OCI-LY3 (cell line): ENCODE data around the gene CCDC78.

Experiments used
- H2AFZ ChIP-seq: fragments of 200-600, 300-600 bp; shearing (Covaris generic); 2 replicates; pipeline ENCODE4 v1.6.0; 2014; ENCODE audit warnings: antibody characterized with exemption, low read depth, low read length
- H3K27ac ChIP-seq: fragments of 200-600, 300-600 bp; sonication (generic); 2 replicates; pipeline ENCODE4 v1.5.1; 2014; ENCODE audit warnings: mild to moderate bottlenecking, low read length, moderate library complexity, mixed read lengths
- H3K27me3 ChIP-seq: fragments of 200-600, 300-600 bp; sonication (generic); 2 replicates; pipeline ENCODE4 v1.6.1; 2014; ENCODE audit warnings: low read depth, low read length, mixed read lengths
- H3K36me3 ChIP-seq: fragments of 200-600, 300-600 bp; sonication (generic); replicated peaks from 2 replicates; pipeline ENCODE3; 2014; ENCODE audit warnings: low read depth, low read length, mixed read lengths
- H3K4me1 ChIP-seq: fragments of 300-600, 200-600 bp; sonication (generic); 2 replicates; pipeline ENCODE4 v1.6.1; 2014; ENCODE audit warnings: low read length, mixed read lengths
- H3K4me2 ChIP-seq: fragments of 200-600, 300-600 bp; sonication (generic); 2 replicates; pipeline ENCODE4 v1.6.1; 2014; ENCODE audit warnings: low read length, mixed read lengths
- H3K4me3 ChIP-seq: fragments of 300-600, 200-600 bp; sonication (generic); 2 replicates; pipeline ENCODE4 v1.5.1; 2014; ENCODE audit warnings: antibody characterized with exemption, mild to moderate bottlenecking, low read length, moderate library complexity
- H3K79me2 ChIP-seq: fragments of 300-600, 200-600 bp; shearing (Covaris generic); 2 replicates; pipeline ENCODE4 v1.6.1; 2014; ENCODE audit warnings: mild to moderate bottlenecking, low read length, mixed read lengths
- H3K9ac ChIP-seq: fragments of 300-600, 200-600 bp; shearing (Covaris generic); 2 replicates; pipeline ENCODE4 v1.6.0; 2014; ENCODE audit warnings: mild to moderate bottlenecking, low read length, moderate library complexity
- H3K9me3 ChIP-seq: fragments of 200-600, 300-600 bp; shearing (Covaris generic); 2 replicates; pipeline ENCODE4 v1.6.1; 2014; ENCODE audit warnings: low read length, mixed read lengths; ENCODE audit not compliant: insufficient read depth
- H4K20me1 ChIP-seq: fragments of 200-600, 300-600 bp; sonication (generic); 2 replicates; pipeline ENCODE4 v1.6.1; 2016; ENCODE audit warnings: low read length, mixed read lengths; ENCODE audit not compliant: insufficient read depth
- EZH2phosphoT487 ChIP-seq: fragments of 200-600 bp; shearing (Covaris generic); IDR thresholded peaks from 2 replicates; pipeline ENCODE4 v1.6.1; 2018; ENCODE audit warnings: antibody characterized with exemption, mixed run types, low read depth
- TF ChIP-seq, protein P1 (sequence below): fragments of 200-600, 300-600 bp; sonication (generic); IDR thresholded peaks from 2 replicates; pipeline ENCODE4 v1.5.1; 2014; ENCODE audit warnings: antibody characterized with exemption, low read length, low read depth

The CCDC78 gene

DNA sequence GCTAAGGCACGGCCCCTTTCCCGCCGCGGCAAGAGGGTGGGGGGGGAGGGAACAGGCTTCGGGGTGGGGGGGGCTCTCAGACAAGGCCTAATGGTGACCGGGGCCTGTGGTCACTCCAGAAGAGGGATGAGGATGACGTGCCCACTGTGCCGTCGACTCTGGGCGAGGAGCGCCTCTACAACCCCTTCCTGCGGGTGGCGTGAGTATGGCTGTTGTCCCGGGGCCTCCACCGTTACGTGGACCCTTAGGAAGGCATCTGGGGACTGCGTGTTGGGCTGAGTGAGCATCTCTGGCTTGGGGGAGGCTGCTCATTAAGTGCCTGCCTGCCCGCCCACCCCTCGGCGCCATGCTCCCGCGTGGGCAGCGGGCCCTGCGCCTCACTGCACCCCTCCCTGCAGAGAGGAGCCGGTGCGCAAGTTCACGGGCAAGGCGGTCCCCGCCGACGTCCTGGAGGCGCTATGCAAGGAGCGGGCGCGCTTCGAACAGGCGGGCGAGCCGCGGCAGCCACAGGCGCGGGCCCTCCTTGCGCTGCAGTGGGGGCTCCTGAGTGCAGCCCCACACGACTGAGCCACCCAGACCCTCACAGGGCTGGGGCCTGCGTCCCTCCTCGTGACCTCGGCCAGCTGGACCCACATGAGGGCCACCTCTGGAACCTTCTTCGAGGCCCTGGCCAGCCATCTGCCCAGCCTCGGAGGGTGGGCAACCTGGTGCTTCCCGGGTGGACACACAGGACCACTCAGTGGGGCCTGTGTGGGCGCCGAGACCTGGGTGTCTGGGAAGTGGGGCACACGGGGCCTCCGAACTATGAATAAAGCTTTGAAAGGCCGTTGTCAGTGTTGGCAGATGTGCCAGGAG lies 2.9 kb upstream of the CCDC78 start:
- Histone ChIP-seq H3K9me3 (no peaks in the 10 kb centered on the region), H3K4me2 (no peak overlapping the region), H3K79me2 (no peaks in the 10 kb centered on the region), H2AFZ (no peak overlapping the region), H3K4me1 (peaks cover 9% of the 10 kb centered on the region; the same call in 1 of the 2 replicates), H3K27ac (no peak overlapping the region), H3K9ac (no peak overlapping the region), H3K4me3 (no peak overlapping the region), H3K36me3 (no peaks in the 10 kb centered on the region), H4K20me1 (no peaks in the 10 kb centered on the region), H3K27me3 (no peaks in the 10 kb centered on the region)
- TF ChIP-seq, protein P1, sequence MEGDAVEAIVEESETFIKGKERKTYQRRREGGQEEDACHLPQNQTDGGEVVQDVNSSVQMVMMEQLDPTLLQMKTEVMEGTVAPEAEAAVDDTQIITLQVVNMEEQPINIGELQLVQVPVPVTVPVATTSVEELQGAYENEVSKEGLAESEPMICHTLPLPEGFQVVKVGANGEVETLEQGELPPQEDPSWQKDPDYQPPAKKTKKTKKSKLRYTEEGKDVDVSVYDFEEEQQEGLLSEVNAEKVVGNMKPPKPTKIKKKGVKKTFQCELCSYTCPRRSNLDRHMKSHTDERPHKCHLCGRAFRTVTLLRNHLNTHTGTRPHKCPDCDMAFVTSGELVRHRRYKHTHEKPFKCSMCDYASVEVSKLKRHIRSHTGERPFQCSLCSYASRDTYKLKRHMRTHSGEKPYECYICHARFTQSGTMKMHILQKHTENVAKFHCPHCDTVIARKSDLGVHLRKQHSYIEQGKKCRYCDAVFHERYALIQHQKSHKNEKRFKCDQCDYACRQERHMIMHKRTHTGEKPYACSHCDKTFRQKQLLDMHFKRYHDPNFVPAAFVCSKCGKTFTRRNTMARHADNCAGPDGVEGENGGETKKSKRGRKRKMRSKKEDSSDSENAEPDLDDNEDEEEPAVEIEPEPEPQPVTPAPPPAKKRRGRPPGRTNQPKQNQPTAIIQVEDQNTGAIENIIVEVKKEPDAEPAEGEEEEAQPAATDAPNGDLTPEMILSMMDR: no peak
- TF ChIP-seq EZH2phosphoT487: no peak

DNA sequence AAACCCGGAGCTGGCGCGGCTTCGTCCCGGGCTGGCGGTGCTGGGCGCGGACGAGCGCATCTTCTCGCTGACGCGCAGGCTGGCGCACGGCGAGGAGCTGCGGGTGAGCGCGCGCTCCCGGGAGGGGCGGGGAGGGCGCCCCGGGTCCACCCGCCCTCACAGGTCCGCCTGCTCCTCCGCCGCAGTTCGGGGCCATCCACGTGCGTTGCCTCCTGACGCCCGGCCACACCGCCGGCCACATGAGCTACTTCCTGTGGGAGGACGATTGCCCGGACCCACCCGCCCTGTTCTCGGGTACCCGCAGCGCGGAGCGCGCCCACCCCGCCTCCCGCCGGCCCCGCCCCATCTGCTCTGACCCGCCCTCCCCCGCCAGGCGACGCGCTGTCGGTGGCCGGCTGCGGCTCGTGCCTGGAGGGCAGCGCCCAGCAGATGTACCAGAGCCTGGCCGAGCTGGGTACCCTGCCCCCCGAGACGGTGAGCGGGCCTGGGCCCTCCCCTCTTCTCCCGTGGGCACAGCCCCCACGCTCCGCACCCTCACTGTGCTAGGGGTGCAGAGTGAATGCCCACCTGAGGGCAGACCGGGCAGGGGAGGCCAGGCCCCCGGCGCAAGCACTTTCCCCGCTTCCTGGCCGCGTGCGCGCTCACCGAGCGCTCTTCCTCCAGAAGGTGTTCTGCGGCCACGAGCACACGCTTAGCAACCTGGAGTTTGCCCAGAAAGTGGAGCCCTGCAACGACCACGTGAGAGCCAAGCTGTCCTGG lies 2.1 kb upstream of the CCDC78 start:
- H3K36me3 ChIP-seq: no peaks in the 10 kb centered on the region
- H3K4me2 ChIP-seq: peak overlapping the region; percentile 70
- H3K9ac ChIP-seq: peak overlapping the region; percentile 89; the same call in 1 of the 2 replicates
- H3K9me3 ChIP-seq: no peaks in the 10 kb centered on the region
- H2AFZ ChIP-seq: no peak overlapping the region
- TF ChIP-seq EZH2phosphoT487: no peak
- TF ChIP-seq, protein P1: no peak
- no peaks in the 10 kb centered on the region for H3K79me2 ChIP-seq
- no peaks in the 10 kb centered on the region for H4K20me1 ChIP-seq
- peak overlapping the region; percentile 90 for H3K4me3 ChIP-seq
- no peaks in the 10 kb centered on the region for H3K27me3 ChIP-seq
- H3K27ac ChIP-seq: no peak overlapping the region
- H3K4me1 ChIP-seq: peaks cover 9% of the 10 kb centered on the region; the same call in 1 of the 2 replicates

DNA sequence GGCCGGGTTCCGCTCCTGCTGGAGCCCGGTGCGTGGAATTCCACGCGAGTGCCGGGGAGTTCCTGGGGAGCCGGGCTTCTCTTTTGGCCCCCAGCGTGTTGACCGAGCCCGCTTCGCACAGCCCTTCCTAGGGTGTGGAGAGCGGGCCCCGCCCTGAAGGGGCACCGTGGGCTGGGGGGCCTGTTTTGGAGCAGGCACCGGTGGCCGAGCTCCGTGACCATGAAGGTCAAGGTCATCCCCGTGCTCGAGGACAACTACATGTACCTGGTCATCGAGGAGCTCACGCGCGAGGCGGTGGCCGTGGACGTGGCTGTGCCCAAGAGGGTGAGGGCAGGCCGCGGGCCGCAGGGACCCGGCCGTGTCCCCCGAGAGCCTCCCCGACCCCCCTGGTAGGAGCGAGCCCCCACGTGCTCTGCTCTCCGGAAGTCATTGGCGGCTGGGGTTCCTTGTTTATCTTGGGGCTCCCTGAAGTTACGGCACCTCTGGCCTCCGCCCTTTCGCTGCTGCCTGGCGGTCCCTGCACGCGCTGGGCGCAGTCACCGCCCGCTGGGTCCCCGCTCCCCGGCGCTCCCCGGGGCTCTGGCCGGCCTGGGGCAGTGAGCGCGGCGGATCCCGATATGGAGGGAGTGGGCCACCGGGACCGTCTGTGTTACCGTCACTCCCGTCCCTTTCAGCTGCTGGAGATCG lies 1.2 kb upstream of the CCDC78 start:
- peak overlapping the region; percentile 91 for H3K4me2 ChIP-seq
- H2AFZ ChIP-seq: peak overlapping the region; percentile 45; the same call in 1 of the 2 replicates
- H3K4me3 ChIP-seq: peak overlapping the region; percentile 90
- peak overlapping the region; percentile 35 for H3K27ac ChIP-seq
- no peaks in the 10 kb centered on the region for H4K20me1 ChIP-seq
- H3K79me2 ChIP-seq: no peaks in the 10 kb centered on the region
- H3K36me3 ChIP-seq: peaks cover 3% of the 10 kb centered on the region
- TF ChIP-seq, protein P1: no peak
- TF ChIP-seq EZH2phosphoT487: no peak
- peaks cover 9% of the 10 kb centered on the region; the same call in 1 of the 2 replicates for H3K4me1 ChIP-seq
- peak overlapping the region; percentile 89 for H3K9ac ChIP-seq
- H3K9me3 ChIP-seq: no peaks in the 10 kb centered on the region
- H3K27me3 ChIP-seq: no peaks in the 10 kb centered on the region

DNA sequence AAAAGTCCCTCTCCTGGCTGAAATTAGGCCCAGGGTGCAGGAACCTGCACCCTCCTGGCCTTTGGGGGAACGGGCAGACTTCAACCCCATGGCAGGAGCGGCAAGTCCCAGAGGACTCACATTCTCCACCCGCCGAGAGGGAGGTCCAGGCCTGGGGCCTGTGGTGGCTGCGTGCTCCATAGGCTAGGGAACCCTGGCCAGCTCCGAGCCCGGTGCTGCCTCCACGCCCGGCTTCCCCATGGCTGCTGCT lies 130 bp downstream of the CCDC78 start:
- Histone ChIP-seq H3K4me2 (peak overlapping the region; percentile 91), H3K4me3 (peak overlapping the region; percentile 90), H3K36me3 (peaks cover 3% of the 10 kb centered on the region), H3K79me2 (peaks cover 5% of the 10 kb centered on the region; the same call in 1 of the 2 replicates), H3K27ac (no peak overlapping the region), H3K4me1 (peaks cover 16% of the 10 kb centered on the region), H2AFZ (no peak overlapping the region), H3K9ac (peak overlapping the region; percentile 54; the same call in 1 of the 2 replicates), H3K9me3 (no peaks in the 10 kb centered on the region), H4K20me1 (peaks cover 4% of the 10 kb centered on the region; the same call in 1 of the 2 replicates), H3K27me3 (no peaks in the 10 kb centered on the region)
- TF ChIP-seq, protein P1: no peak
- no peak for TF ChIP-seq EZH2phosphoT487
